ENCODE measurements around the gene DIP2C. TPM values are rescaled to one million over a fixed set of nuclear protein-coding genes. Genes with fewer than 3 reads are reported as not detected.

DIP2C gene
- total RNA-seq, 4 donors from 2014 or later = 2.4 to 14.9 (median 6.1) TPM

GRCh38 chr10:224571-224970 lies 464.9 kb downstream of the DIP2C start:
- no peaks in the 10 kb centered on the region for H3K27me3 ChIP-seq
- intact Hi-C loops (cut with DNase I) = no loop called here
- no peak for DNase-seq
- H3K4me1 ChIP-seq = peaks cover 0 to 34% (median 4%) of the 10 kb centered on the region in 3 donors
- WGBS, 2 donors = 57 to 67% methylated on average over 3 of the region's 3 CpGs
- H3K36me3 ChIP-seq = no peaks in the 10 kb centered on the region
- H3K4me3 ChIP-seq = no peak overlapping the region
- no peaks in the 10 kb centered on the region for H3K9me3 ChIP-seq
- no peak overlapping the region for H3K27ac ChIP-seq
- TF ChIP-seq CTCF (IDR thresholded peaks at IDR 0.05) (no peak), POLR2A (IDR thresholded peaks at IDR 0.05) (no peak)

Small RNAs within 50 kb of the gene (small RNA-seq; reads per million reads assigned to genes)
- gene MIR5699 (0.21 to 0.60 (median 0.40) reads per million in 4 donors), gene RN7SL754P (0 reads per million in 4 donors), gene RNA5SP298 (0.14 to 1.4 (median 1.1) reads per million in 4 donors)

Other genes starting within 250 kb of the DIP2C start
- gene LARP4B, start 242.0 kb upstream of the DIP2C start, total RNA-seq = 10 to 100 TPM; 32.7 to 75.5 (median 63.4) TPM